Ovary (tissue), 9 donors: Measurements from ENCODE around the gene IBA57. TPM values are rescaled to one million over a fixed set of nuclear protein-coding genes. Genes with fewer than 3 reads are reported as not detected.

Experiments used
- DNase-seq, 5 donors: peaks; one replicate each; pipeline ENCODE4 v3.0.0-alpha.2; 2019 to 2020
- H3K27ac ChIP-seq, 2 donors: fragments of 200-600 bp; one replicate each; pipeline versions ENCODE4 v1.5.1 to v1.8.0; 2019 to 2022
- H3K27me3 ChIP-seq: fragments of 200-600 bp; one replicate; pipeline ENCODE4 v1.8.0; 2022
- H3K36me3 ChIP-seq: fragments of 200-600 bp; sonication (generic); one replicate; pipeline ENCODE4 v1.5.1; 2019
- H3K4me1 ChIP-seq: one replicate; pipeline ENCODE4 v1.8.1; 2013; ENCODE audit warnings: mild to moderate bottlenecking, moderate library complexity; ENCODE audit not compliant: insufficient read depth
- H3K4me3 ChIP-seq: fragments of 200-600 bp; sonication (generic); one replicate; pipeline ENCODE4 v1.5.1; 2017
- H3K9me3 ChIP-seq, 2 donors: fragments of 200-600 bp in 1 of 2; sonication (generic) in 1 of 2; one replicate each; pipeline versions ENCODE4 v1.5.1 to v1.8.1; 2013 to 2019; ENCODE audit warnings: mild to moderate bottlenecking in 1 of 2, moderate library complexity in 1 of 2
- EP300 ChIP-seq: sonication (generic); formaldehyde crosslinking; IDR thresholded peaks from one replicate; pipeline ENCODE4 v1.6.1; 2017; ENCODE audit warnings: antibody characterized with exemption
- POLR2A ChIP-seq: fragments of 450-650 bp; IDR thresholded peaks from one replicate; pipeline ENCODE4 v1.6.1; 2017; ENCODE audit warnings: antibody characterized with exemption, mild to moderate bottlenecking, moderate library complexity
- WGBS, 3 donors: extraction: QIAGEN DNeasy Blood & Tissue Kit in 1 of 3; methylation state at CpG; one replicate each; pipeline versions ENCODE4 v1.1.5 to v1.1.7; 2013 to 2017; 5-methylcytosine and 5-hydroxymethylcytosine counted together
- intact Hi-C, 4 donors: fragments of 100-400 bp; cut with DNase I; formaldehyde crosslinking; loops; one replicate each; pipeline versions ENCODE4 v1.11.0 to v1.15.1; 2022 to 2023
- polyA plus RNA-seq, 2 donors: library from polyadenylated mRNA; stranded (reverse); fragments of 200-250 nt in 1 of 2; fragments of 350-450 nt in 1 of 2; fragmentation: Illumina TruSeq in 1 of 2; extraction: RNeasy Lipid Tissue Mini Kit (QIAGEN cat#74804) in 1 of 2; gene quantifications; one replicate each; pipeline ENCODE4 v1.2.3, GENCODE V29; 2013 to 2014
- total RNA-seq, 7 donors: library from RNA; depleted of rRNA in 2 of 7; stranded (reverse); fragments of >200 nt in 2 of 7; fragmentation: NEBNext Ultra II Directional in 3 of 7; extraction: Animal tissue kit (Norgen Biotek cat#: 25700) in 3 of 7; gene quantifications; one replicate each; pipeline versions ENCODE4 v1.1.0 to v1.2.4, GENCODE V29; 2016 to 2023
- TF ChIP-seq, protein P1 (sequence below), 3 donors: fragments of 450-650 bp in 2 of 3; fragments of 200-600 bp in 1 of 3; IDR thresholded peaks; one replicate each; pipeline versions ENCODE4 v1.5.1 to v1.8.0; 2016 to 2022; ENCODE audit warnings: antibody characterized with exemption in 3 of 3, mild to moderate bottlenecking in 1 of 3
- donor health status: DM: no; HTN: no; CAD: no; lungs with moderate emphysema.
- donor health status: DM: no; HTN: no; CAD: no.
- donor health status: Bipolar disorder and iron deficiency.
- donor health status: DM: yes; HTN: yes; CAD: no.
- donor health status: DM: no; HTN: no; CAD: no.
- donor health status: DM: yes; HTN: yes; CAD: no.

Gene IBA57
- total and polyA plus RNA-seq, 9 donors = 2.8 to 14.5 (median 9.0) TPM

DNA sequence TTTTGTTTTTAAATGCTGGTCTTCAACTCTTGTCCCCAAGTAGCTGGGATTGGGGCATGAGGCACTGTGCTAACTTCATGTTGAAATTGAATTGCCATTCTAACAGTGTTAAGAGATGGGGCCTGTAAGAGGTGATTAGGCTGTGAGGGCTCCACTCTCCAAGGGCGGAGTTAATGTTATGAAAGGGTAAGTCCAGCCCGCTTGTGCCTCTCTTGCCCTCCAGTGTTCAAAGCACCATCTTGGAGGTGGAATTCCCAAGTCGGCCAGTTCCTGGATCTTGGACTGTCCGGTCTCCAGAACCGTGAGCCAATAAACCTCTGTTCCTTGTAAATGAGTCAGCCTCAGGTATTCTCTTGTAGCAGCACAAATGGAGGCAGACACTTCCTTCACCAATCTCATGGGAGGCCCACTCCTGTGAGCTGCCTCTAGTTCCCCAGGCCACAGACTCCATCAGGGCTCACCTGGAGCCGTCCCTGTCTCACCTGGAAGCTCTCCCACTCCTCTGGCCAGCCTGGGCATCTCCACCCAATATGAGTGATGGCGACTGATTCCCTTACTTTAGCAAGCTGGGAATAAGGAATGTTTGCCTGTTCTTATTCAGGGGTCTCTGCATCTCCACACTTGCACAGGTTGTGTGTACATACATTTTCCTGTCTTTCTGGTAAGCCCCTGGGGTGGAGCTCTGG is 15.5 kb downstream of the IBA57 start:
- Histone ChIP-seq H3K27me3 (no peaks in the 10 kb centered on the region), H3K4me3 (no peak overlapping the region), H3K9me3 (no peaks in the 10 kb centered on the region), H3K36me3 (no peaks in the 10 kb centered on the region), H3K27ac (no peak overlapping the region), H3K4me1 (peaks cover 3% of the 10 kb centered on the region)
- peak in 1 of 5 donors; percentile 25 for DNase-seq
- WGBS, 3 donors = 95 to 96% (median 95%) methylated on average over 7 of the region's 7 CpGs
- intact Hi-C loops = no loop called here
- TF ChIP-seq EP300 = no peak
- no peak for TF ChIP-seq POLR2A
- TF ChIP-seq, protein P1, sequence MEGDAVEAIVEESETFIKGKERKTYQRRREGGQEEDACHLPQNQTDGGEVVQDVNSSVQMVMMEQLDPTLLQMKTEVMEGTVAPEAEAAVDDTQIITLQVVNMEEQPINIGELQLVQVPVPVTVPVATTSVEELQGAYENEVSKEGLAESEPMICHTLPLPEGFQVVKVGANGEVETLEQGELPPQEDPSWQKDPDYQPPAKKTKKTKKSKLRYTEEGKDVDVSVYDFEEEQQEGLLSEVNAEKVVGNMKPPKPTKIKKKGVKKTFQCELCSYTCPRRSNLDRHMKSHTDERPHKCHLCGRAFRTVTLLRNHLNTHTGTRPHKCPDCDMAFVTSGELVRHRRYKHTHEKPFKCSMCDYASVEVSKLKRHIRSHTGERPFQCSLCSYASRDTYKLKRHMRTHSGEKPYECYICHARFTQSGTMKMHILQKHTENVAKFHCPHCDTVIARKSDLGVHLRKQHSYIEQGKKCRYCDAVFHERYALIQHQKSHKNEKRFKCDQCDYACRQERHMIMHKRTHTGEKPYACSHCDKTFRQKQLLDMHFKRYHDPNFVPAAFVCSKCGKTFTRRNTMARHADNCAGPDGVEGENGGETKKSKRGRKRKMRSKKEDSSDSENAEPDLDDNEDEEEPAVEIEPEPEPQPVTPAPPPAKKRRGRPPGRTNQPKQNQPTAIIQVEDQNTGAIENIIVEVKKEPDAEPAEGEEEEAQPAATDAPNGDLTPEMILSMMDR (IDR thresholded peaks at IDR 0.05) = no peak

DNA sequence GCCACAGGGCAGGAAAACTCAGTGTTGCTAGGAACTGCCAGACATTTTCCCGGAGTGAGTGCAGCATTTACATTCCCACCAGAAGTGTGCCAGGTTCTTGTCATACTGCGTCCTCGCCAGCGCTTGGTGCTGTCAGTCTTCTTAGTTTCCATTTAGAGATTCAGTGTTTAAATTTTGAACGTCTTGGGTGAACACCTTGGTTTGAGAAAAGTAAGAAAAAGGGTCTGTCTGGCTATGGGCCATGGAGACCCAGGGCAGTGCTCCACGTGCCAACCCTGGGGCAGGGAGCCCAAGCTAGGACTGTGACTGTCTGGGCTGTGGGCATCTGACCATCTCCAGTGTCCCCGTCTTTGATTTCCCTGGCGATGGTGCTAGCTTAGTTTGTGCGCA is 16.0 kb downstream of the IBA57 start:
- Histone ChIP-seq H3K27me3 (no peaks in the 10 kb centered on the region), H3K4me3 (no peak overlapping the region), H3K36me3 (no peaks in the 10 kb centered on the region), H3K27ac (no peak overlapping the region), H3K4me1 (peaks cover 3% of the 10 kb centered on the region), H3K9me3 (no peaks in the 10 kb centered on the region)
- intact Hi-C loops = no loop called here
- 87 to 95% (median 92%) methylated on average over 9 of the region's 9 CpGs for WGBS, 3 donors
- no peak for TF ChIP-seq EP300
- TF ChIP-seq, protein P1 (IDR thresholded peaks at IDR 0.05) = no peak
- no peak for TF ChIP-seq POLR2A
- DNase-seq = peak in 1 of 5 donors; percentile 17

DNA sequence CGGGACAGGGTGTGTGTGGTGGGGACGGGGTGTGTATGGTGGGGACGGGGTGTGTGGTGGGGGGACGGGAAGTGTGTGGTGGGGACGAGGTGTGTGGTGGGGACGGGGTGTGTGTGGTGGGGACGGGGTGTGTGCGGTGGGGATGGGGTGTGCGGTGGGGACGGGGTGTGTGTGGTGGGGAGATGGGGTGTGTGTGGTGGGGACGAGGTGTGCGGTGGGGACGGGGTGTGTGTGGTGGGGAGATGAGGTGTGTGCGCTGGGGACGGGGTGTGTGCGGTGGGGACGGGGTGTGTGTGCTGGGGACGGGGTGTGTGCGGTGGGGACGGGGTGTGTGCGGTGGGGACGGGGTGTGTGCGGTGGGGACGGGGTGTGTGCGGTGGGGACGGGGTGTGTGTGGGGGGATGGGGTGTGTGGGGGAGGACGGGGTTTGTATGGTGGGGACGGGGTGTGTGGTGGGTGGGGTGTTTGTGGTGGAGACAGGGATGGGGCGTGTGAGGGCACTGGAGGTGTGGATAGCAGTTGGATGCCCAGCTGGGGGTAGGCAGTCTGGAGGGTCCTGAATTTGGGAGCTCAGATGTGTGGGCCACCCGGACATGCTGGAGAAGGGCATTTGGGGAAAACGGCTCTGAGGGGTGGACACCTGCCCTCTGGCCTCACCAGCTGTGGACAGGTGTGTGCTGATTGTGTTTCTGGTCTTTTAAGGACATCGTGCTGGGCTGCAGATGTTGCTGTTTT is 16.9 kb downstream of the IBA57 start:
- H3K9me3 ChIP-seq = no peaks in the 10 kb centered on the region
- no peak overlapping the region for H3K27ac ChIP-seq
- TF ChIP-seq, protein P1 (IDR thresholded peaks at IDR 0.05) = no peak
- TF ChIP-seq POLR2A (no peak), EP300 (no peak)
- 86 to 90% (median 89%) methylated on average over 29 to 32 of the region's 32 CpGs for WGBS, 3 donors
- H3K27me3 ChIP-seq = no peaks in the 10 kb centered on the region
- intact Hi-C loops = no loop called here
- no peaks in the 10 kb centered on the region for H3K36me3 ChIP-seq
- DNase-seq = peak in 1 of 5 donors; percentile 17
- peaks cover 3% of the 10 kb centered on the region for H3K4me1 ChIP-seq
- H3K4me3 ChIP-seq = no peak overlapping the region

DNA sequence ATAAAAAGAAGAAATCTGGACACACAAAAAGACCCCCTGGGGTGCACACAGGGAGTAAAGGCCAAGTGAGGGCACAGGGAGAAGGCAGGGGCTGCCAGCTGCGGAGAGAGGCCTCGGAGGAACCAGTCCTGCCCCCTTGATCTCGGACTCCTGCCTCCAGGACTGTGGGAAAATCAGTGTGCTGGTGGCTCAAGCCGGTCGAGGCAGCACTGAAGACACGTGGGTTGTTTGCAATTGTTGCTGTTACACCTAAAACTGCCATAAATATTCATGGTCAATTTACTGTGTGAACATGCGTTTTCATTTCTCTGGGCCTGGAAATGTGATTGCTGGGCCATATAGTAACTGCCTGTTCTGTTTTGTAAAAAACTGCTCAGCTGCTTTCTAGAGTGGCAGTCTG is 18.5 kb downstream of the IBA57 start:
- Histone ChIP-seq H3K4me1 (no peaks in the 10 kb centered on the region), H3K27me3 (no peaks in the 10 kb centered on the region), H3K4me3 (no peak overlapping the region), H3K27ac (no peak overlapping the region), H3K36me3 (no peaks in the 10 kb centered on the region), H3K9me3 (no peaks in the 10 kb centered on the region)
- no peak for TF ChIP-seq POLR2A
- TF ChIP-seq, protein P1 (IDR thresholded peaks at IDR 0.05) = no peak
- no peak for TF ChIP-seq EP300
- intact Hi-C loops = no loop called here
- peak in 1 of 5 donors; percentile 21 for DNase-seq
- 67 to 74% (median 69%) methylated on average over 7 of the region's 7 CpGs for WGBS, 3 donors
